ENCODE results near the gene ZNF26.
"Not testable (repeated sequence)": the region's sequence is repeated elsewhere in the genome, so short reads cannot be mapped to it uniquely, and the experiment has no call there.

The ZNF26 gene

GRCh38 chr12:132986001-132986884 is at the start of gene ZNF26:
TSS of gene ZNF26 (plus strand) at chr12:132986367. CDS start at chr12:132986841, 474 bp downstream.
- DNase-seq (ENCODE audit: low read depth, low spot score), result peak; percentile 97

- not testable (repeated sequence) for DNase-seq (ENCODE audit: low read depth, low spot score)
These were observed 49.2 kb upstream of the ZNF26 start for GRCh38 chr12:132936921-132937320.

GRCh38 chr12:132937476-132937875 is 48.7 kb upstream of the ZNF26 start:
- DNase-seq (ENCODE audit: low read depth, low spot score), result no peak

GRCh38 chr12:132938807-132939206 is 47.4 kb upstream of the ZNF26 start:
- DNase-seq (ENCODE audit: low read depth, low spot score), result not testable (repeated sequence)

GRCh38 chr12:132940071-132940719 is 46.0 kb upstream of the ZNF26 start:
- no peak for DNase-seq (ENCODE audit: low read depth, low spot score)

GRCh38 chr12:132941336-132941954 is 44.7 kb upstream of the ZNF26 start:
- DNase-seq (ENCODE audit: low read depth, low spot score), result no peak

GRCh38 chr12:132942611-132943010 is 43.6 kb upstream of the ZNF26 start:
- no peak for DNase-seq (ENCODE audit: low read depth, low spot score)

GRCh38 chr12:132945806-132946205 is 40.4 kb upstream of the ZNF26 start:
- DNase-seq (ENCODE audit: low read depth, low spot score), result no peak

- no peak for DNase-seq (ENCODE audit: low read depth, low spot score)
These were observed 39.8 kb upstream of the ZNF26 start for GRCh38 chr12:132946246-132946820.

- DNase-seq (ENCODE audit: low read depth, low spot score), result no peak
These were observed 37.8 kb upstream of the ZNF26 start for GRCh38 chr12:132948146-132949066.

GRCh38 chr12:132949936-132950837 is 36.0 kb upstream of the ZNF26 start:
- DNase-seq (ENCODE audit: low read depth, low spot score), result no peak

- DNase-seq (ENCODE audit: low read depth, low spot score), result no peak
These were observed 35.2 kb upstream of the ZNF26 start for GRCh38 chr12:132950844-132951535.

- DNase-seq (ENCODE audit: low read depth, low spot score), result no peak
These were observed 34.5 kb upstream of the ZNF26 start for GRCh38 chr12:132951649-132952048.

GRCh38 chr12:132952371-132953162 is 33.6 kb upstream of the ZNF26 start:
- no peak for DNase-seq (ENCODE audit: low read depth, low spot score)

- DNase-seq (ENCODE audit: low read depth, low spot score), result no peak
These were observed 33.1 kb upstream of the ZNF26 start for GRCh38 chr12:132953163-132953425.

- no peak for DNase-seq (ENCODE audit: low read depth, low spot score)
These were observed 32.4 kb upstream of the ZNF26 start for GRCh38 chr12:132953771-132954170.

GRCh38 chr12:132954471-132955048 is 31.6 kb upstream of the ZNF26 start:
- no peak for DNase-seq (ENCODE audit: low read depth, low spot score)

Measured in ELF-1 (cell line).